Measurements from ENCODE around the gene ORAI2.

DNA sequence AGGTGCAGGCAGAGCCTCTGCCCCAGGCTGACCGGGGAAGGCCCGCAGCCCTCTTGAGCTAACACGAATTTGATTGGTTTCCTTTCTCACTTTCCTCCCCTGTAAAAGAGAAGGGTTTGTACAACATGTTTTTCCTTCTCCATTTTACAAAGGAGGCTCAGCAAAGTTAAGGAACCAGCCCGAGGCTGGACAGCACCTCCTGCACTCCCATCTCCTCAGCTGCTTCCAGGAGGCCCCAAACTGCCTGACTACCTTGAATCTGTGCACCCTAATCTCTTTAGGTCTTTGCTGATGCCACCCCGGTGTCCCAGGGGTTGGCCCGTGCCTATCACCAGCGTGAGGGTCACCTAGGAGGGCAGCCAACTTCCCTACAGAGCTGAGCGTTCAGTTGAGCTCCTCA is 27.1 kb downstream of the ORAI2 start:
- TF ChIP-seq, protein P1, sequence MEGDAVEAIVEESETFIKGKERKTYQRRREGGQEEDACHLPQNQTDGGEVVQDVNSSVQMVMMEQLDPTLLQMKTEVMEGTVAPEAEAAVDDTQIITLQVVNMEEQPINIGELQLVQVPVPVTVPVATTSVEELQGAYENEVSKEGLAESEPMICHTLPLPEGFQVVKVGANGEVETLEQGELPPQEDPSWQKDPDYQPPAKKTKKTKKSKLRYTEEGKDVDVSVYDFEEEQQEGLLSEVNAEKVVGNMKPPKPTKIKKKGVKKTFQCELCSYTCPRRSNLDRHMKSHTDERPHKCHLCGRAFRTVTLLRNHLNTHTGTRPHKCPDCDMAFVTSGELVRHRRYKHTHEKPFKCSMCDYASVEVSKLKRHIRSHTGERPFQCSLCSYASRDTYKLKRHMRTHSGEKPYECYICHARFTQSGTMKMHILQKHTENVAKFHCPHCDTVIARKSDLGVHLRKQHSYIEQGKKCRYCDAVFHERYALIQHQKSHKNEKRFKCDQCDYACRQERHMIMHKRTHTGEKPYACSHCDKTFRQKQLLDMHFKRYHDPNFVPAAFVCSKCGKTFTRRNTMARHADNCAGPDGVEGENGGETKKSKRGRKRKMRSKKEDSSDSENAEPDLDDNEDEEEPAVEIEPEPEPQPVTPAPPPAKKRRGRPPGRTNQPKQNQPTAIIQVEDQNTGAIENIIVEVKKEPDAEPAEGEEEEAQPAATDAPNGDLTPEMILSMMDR (IDR thresholded peaks at IDR 0.05), result no peak
- TF ChIP-seq GABPA (IDR thresholded peaks at IDR 0.05; ENCODE audit: low read depth) (no peak), TCF12 (IDR thresholded peaks at IDR 0.05) (no peak), FOXJ3 (CRISPR knock-in tag; IDR thresholded peaks at IDR 0.05) (no peak), RAD21 (IDR thresholded peaks at IDR 0.05; ENCODE audit: low read length) (no peak), TAF1 (IDR thresholded peaks at IDR 0.05; ENCODE audit: borderline replicate concordance, low read depth, low read length) (no peak), REST (IDR thresholded peaks at IDR 0.05; ENCODE audit: low read depth, low read length) (no peak), YY1 (IDR thresholded peaks at IDR 0.05; ENCODE audit: low read depth) (no peak), EZH2phosphoT487 (IDR thresholded peaks at IDR 0.05; ENCODE audit: borderline replicate concordance, low read depth) (no peak), JUND (IDR thresholded peaks at IDR 0.05) (no peak)

Measured in SK-N-SH (cell line).